CD4-positive, alpha-beta T cell treated with Interleukin-6 for 4 hours (primary cell): ENCODE data around the gene SAFB2.

Experiments
- DNase-seq: peaks from one replicate; pipeline ENCODE4 v3.0.0-alpha.2; 2020; ENCODE audit warnings: mixed read lengths

Gene SAFB2

DNA sequence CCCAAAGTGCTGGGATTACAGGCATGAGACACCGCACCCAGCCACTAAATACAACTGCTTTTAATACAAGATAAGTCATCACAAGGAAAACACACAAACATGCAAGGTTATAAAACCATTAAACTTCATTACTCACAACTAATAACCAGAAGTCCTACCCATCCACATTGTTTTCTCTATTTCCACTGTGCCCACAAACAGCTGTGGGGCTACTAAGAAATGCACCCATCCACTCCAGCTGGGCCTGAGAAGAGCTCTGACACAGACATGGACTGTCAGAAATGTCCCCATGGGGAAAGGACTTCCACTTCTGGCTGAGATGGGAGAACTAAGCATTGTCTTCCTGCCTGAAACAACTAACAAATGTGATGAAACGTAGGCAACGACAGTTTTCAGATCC is 17.2 kb downstream of the SAFB2 start:
- DNase-seq: no peak

DNA sequence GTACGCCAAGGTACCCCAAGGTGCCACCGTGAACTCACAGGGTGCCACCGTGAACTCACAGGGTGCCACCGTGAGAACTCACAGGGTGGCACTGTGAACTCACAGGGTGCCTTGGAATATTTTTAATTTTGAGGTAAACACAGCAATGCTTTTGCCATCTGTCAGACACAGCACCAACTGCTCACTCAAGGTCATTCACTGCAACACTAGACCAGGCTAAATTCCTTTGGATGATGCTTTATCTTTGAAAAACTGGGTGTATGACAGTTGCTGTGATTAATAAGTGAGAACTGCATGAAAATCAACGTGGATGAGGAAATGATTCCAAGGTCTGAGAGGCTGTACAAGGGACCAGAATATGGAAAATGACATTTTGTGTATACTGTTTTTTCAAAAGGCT is 18.9 kb downstream of the SAFB2 start:
- no peak for DNase-seq

DNA sequence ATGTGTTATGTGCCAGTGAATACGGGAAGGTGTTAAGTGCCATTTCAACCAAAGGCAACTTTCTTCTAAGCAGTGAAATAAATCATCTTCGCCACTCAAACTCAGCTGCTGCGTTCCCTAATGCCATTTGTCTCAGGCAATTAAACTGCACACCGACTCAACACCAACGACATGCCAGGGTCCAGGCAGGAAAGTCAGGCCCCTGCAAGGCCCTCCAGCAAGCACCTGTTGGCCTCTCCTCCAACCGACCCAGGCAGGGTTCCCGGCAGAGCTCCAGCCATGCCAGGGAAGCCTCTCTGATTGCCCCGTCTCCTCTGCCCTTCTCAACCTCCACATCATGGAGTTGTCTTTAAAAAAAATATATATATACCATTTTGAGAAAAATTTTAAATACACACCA is 21.8 kb downstream of the SAFB2 start:
- no peak for DNase-seq

DNA sequence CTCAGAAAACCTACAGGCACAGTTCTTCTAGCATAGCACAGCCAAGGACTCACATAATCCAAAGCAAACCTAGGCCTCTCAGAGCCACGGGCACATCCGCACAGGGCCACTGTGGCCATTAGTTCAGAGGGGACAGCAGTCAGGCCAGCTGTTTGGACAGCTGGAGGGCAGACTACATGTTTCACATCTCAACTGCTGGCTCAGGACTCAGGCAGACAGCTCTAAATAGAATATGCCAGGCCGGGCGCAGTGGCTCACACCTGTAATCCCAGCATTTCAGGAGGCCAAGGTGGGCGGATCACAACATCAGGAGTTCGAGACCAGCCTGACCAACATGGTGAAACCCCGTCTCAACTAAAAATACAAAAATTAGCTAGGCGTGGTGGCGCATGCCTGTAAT is 26.8 kb downstream of the SAFB2 start:
- no peak for DNase-seq

DNA sequence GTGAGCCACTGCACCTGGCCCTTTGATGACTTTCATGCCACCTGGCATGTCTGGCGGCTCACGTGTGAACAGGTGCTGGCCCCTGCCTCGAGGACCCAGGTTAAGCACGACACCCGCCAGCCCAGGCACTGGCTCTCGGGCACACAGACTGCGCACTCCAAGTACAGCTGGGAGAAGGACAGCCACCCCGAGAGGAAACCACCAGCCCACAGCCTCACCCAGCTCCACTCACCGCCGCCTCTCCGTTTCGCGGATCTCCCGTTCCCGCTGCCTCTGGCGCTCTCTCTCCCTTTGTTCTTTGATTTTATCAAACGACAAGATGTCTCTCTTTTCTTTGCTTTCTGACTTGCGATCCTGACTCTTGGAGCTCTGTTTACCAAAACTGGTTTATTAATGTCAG is 27.4 kb downstream of the SAFB2 start:
- no peak for DNase-seq

DNA sequence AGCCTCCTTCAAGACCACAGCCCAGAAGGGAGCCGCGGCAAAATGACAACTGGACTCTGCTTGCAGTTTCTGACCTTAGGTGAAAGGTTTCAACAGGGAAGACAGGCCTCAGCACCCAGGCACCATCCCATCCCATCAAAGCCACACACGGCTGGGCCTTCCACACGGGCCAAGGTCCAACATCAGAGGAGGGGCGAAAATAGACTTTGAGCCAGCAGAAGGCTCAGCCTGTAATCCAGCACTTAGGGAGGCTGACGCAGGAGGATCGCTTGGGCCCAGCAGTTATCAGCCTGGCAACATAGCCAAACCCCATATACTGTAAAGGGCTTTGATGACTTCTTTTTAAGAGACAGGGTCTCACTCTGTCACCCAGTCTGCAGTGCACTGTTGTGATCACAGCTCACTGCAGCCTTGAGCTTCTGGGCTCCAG is 28.0 kb downstream of the SAFB2 start:
- DNase-seq: no peak

DNA sequence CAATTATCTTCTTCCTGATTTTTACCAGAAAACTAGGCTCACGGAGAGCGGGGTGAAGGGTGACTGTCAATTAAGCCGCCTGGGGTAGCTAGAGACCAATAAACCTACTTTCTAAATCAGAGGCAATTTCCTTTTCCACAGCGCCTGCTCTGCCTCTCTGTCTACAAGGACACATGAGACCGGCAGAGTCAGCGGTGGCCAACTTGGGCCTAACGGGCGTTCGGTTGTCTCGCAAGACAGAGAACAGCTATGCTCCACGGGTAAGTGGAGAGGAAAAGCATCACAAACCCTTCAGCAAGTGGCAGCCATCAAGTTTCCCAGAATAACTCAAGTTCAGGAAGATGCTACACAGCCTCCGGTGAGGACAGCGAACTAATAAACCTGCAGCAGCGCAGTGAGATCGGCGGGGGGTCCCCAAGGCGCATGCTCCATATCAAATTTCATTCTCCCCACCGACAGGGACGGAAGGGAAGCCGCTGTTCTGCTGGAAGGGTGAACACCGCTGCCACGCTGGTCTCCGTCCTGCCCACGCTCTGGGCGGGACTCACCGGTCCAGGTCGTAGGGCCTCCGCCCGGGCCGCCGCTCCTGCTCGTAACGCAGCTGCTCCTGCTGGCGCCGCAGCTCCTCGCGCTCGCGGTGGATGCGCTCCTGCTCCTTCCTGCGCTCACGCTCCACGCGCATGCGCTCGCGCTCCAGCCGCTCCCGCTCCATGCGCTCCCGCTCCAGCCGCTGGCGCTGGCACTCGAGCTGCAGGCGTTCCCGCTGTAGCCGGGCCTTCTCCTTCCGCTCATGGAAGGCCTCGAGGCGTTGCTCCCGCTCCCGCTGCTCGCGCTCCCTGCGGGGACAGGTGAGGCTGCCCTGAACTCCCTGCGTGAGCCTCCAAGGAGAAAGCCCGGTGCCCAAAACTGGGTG is 29.0 kb downstream of the SAFB2 start:
- no peak for DNase-seq

DNA sequence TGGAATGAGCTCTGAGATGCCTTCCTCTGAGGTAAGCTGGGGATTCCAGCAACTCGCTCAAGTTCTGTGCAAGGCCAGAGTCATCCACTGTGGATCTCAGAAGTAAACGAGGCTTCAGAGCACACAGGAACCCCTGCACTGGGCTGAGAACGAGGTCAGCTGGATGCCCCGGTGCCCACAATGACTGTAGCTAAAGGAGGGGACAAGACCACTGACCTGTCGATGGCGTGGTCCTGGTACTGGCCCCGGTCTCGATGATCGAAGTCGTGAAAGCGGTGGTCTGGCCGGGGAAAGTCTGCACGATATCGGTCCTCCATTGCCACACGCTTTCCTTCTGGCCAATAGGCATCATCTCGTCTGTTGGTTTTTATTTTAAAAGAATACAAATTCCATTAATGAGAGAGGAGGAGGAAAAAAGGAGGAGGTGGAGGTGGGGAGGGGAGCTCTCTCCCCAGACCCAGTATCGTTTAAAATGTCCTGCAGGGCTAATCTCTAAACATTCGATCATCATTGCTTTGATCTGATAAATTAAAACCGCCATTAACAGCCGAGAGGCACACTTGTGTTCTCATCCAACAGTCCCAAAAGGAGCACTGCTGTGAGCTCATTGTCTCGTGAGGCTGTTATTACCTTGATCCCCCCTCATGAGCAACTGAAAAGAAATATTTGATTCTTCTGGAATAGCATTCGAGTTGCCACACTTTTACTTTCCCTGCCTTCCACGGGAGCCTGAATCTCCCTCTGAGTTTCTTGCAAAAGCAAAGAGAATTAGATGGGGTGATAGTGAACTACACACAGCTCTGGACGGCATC is 29.8 kb downstream of the SAFB2 start:
- no peak for DNase-seq

DNA sequence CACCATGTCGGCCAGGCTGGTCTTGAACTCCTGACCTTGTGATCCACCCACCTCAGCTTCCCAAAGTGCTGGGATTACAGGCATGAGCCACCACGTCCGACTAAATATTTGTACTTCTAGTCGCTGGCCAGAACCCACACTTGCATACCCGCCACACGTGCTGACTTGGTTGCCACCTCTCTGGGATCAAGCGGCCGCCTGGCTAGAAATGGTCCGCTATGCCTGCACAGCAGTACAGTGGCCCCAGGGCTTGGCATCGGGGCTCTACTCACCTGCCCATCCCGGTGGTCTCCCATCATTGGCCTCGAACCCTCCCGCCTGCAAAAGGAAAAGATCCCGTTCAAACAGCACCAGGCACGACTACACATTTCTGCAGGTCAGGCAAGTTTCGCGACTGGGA is 31.1 kb downstream of the SAFB2 start:
- no peak for DNase-seq

DNA sequence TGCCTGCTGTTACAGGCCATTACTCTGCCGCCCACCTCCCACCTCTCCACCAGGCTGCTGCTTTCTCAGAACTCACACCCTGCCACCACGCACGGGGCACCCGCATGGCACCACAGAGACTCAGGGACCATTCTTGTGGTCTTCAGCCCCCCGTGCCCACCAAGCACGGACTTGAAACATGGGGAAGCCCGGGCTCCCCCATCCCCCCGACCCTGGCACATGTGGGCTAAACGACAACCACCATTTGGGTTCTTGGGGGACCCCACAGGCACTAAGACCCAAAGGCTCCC is 31.8 kb downstream of the SAFB2 start:
- DNase-seq: no peak

DNA sequence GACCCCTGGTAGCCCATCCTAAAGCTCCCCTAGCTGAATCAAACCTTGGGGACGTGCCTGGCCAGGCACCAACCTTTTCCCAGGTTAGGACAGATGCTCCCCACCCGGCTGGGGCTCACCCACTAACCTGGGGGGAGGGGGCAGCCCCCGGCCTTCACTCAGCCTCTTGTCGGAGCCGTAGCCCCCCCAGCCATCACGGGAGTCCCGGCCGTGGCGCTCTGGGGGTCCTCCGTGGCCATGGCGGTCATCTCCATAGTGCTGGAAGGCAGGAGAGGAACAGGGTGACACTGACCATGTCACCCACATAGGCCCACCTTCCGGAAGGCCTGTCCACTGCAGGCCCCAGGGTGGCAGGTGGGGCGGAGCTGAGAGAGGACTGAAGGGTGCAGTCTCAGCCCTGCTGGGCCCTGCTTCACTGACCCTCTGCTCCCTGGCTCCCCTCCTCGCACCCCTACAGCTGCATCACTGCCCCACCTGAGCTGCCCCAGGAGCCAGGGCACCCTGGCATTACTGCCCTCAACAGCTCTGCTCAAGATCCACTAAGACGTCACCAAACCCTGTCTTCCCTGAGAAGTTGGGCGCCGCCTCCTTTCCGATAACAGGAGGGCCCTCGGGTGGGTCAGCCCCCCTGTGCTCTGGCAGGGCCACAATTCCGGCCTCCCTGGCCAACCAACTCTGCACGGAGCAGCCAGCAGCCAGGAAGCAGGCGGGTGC is 32.3 kb downstream of the SAFB2 start:
- no peak for DNase-seq

DNA sequence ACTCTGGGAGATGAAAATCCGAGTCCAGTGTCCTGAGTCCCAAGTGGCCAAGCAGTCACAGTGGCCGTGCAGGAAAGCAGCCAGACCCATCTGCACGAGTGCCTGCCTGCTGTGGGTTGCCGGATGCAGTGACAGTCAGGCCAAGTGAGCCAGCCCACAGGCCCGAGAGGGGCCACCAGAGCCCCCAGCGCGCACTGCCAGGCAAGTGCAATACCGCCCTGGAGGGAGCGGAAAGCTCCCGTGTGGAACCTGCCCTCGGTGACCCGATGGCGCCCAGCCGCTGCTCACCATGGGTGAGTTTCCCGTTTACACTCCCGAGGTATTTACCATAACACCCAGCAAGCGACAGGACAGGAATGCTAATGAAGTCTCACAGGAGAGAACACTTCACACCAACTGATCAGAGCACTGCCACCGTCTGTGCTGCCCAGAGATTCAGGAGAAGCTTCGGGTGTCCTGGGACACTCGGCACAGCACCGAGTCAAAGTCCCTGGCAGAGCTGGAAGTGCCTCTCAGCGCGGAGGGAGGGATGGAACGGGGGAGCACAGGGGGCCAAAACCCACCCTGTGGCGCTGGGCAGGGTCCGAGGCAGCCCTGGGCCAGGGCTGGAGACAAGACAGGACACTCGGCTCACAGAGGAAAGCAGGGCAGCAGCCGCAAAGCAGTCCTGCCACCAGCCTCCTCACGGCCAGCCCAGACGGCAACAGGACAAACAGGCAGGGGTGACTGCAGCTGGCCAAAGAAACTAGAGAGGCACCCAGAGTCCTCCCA is 33.5 kb downstream of the SAFB2 start:
- DNase-seq: no peak

DNA sequence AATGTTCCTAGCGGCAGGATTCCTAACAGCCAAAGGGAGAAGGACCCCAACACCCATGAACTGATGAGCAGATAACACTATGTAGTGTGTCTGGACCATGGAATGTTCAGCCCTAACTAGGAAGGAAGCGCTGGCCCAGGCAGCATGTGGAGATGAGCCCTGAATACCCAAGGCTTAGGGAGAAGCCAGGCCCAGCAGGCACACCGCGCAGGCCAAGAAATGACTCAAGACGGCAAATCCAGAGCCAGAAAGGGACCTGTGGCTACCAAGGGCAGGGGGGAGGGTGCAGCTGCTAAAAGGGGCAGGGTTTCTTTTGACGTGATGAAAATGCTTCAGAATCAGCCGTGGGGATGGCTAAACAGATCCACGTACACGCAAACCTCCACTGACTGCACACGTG is 34.1 kb downstream of the SAFB2 start:
- DNase-seq: no peak

DNA sequence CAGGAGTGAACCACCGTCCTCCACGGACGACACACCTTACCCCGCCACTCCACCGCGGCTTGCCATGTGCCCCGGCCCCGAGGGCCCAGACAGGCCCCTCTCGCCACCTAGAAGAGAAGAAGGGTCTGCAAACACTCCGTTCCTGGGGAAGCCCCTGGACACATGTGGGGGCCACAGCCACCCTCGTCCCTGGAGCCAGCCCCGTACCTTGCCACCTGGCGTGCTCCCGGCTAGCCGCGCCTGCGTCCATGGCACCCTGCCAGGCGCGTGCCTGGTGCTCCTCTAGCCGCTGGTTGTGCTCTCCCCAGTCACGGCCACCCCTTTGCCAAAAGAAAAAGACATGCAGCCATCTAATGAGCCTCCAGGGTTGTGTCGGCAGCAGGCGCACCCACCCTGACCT is 34.9 kb downstream of the SAFB2 start:
- no peak for DNase-seq

DNA sequence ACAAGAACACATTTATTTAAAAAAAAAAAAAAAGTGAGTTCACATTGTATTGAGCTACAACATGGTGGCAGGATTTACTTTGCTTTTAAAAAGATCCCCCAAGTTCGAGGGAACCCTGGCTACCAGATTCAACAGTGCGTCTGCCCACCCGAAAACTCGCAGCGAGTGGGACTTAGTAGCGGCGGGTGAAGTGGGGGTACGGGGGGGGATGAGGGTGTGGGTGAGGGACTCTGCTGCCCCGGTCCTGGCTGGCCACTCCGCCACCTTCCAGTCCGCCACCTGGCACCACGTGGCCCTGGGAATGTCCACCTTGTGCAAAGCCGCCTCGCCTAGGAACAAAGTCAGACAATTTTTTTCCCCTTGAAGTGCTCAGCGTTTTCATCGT is 35.5 kb downstream of the SAFB2 start:
- no peak for DNase-seq

DNA sequence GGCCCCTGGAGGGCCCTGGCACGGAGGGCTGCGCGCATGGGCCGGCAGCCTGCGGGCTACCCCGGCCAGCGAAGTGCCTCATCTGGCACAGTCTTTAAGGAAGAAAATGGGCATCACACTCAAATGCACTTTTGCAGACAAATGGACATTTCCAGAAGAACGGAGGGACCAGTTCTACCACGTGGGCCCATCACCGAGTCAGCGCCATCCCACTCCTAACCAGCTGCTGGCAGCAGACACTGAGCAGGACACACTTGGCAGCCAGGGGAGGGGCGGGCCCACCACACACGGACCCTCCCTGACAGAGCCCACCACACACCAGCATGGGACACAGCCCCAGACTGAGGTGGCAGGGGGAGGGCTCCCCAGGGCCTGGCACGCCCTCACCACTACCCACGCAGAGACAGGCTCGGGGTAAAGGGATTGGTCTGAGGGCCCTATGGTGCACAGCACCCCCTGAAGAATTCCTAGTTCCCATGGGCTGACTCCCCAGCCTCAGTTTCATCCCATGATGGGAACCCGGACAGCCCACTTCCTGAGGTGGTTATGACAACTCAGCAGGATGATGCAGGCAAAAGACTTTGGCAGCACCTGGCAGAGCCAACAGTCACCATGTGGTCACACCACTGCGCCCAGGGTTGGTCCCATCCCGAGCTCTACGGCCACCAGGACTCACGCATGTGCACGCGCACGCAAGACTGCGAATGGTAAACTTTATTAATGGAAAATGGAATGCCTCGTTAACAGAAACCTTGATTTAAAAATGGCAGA is 36.1 kb downstream of the SAFB2 start:
- DNase-seq: no peak

DNA sequence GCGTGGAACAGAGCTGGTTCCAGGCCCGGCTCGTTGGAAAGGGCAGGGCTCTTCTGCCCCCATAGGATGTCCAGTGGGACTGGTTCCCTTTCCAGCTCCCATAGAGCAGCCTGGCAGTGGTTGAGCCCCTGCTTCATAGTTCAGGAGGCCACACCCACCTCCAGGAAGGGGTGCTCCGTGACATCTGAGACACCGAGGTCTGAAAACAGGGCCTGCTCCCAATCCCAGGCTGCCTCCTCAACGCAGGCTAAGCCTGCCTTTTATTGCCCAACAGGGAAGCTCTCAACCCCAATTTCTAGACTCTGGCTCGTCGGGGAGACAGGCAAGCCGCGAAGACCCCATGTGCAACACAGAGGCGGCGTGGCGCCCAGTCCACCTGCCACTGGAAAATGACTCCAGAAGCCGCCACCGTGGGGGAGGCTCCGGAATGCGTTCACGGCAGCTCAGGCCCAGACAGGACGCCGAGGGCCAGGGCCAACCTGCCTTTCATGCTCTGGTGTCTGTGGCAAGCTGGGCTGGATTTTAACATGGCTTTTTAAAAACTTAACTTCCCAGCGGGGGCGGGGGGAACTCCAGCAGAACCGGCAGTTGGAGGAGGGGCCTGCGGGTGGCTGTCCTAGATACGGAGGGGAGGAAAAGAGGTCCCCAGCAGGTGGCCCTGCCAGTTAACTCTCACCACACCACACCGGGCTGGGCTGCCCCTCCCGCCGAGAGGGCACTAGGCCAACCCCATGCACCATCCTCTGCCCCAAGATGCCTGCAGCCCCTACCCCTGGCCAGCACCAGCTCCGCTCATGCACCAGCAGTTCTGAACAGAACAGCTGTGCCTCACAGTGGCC is 36.9 kb downstream of the SAFB2 start:
- DNase-seq: peak; percentile 38

DNA sequence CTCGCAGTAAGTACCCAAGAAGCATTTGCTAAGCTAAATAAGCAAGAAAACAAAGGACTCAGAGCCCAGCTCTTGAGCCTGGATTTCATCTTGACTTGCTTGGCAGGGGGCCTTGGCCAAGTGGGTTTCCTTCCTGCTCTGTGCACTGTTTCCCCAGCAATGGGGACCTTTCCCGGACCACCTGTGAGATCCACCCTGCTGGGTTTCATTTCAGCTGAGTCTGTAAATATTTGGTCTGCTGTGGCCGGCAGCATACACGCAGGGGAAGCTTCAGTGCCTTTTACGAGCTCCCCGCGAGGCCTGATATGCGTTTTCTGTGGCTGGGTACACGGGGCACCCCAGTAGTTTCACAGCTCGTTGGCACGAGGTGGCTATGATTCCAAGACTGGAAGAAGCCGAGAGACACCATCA is 42.4 kb downstream of the SAFB2 start:
- no peak for DNase-seq

DNA sequence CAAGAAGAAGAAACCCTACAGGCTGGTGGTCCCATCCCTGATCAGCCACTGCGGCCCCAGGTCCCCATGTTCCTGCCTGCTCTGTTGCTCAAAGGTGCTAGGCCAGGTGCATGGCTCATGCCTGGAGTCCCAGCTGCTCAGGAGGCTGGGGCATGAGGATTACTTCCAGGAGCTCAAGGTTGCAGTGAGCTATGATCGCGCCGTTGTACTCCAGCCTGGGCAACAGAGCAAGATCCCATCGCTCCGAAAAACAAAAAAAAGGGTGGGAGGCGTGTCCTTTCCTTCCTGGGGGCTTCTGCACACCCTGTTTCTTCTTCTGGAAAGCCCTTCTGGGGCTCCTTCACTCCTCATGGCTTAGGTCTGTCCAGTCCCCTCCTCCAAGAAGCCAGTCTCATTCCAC is 42.9 kb downstream of the SAFB2 start:
- no peak for DNase-seq

DNA sequence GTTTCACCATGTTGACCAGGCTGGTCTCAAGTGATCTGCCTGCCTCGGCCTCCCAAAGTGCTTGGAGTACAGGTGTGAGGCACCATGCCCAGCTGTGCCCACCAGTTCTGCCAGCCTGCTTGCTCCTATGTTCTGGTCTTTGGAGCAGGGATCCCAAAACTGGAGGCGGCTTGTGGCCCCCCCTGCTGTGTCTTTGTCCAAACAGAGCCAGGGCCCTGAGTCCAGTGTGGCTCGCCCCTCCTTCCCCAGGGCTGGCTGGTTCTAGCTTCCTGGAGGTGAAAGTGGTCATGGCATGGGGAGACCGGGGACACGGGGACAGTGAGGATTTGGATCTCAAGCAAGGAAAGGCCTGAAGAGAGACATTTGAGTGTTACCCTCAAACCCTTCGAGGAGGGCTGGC is 43.3 kb downstream of the SAFB2 start:
- no peak for DNase-seq
